Calu3 (cell line): ENCODE measurements around the gene SEBOX. TPM values are rescaled to one million over a fixed set of nuclear protein-coding genes. Genes with fewer than 3 reads are reported as not detected.

Experiments
- BruUV-seq: library from RNA; stranded (reverse); fragments of 400-500 nt; replicated peaks from 2 replicates; lab custom pipeline; 2021; lab: Mats Ljungman, UMichigan
- CTCF ChIA-PET: fragments of 300-600 bp; sonication (Branson Sonifier 250); formaldehyde crosslinking; loops from one replicate; lab custom pipeline; 2022; ENCODE audit warnings: antibody characterized with exemption; lab: Charles Lee
- DNase-seq: peaks from one replicate; pipeline ENCODE4 v3.0.0; 2022
- H3K27ac Mint-ChIP-seq: one replicate; pipeline ENCODE4 v1.8.0; 2022; ENCODE audit warnings: mixed read lengths; ENCODE audit not compliant: unreplicated experiment
- H3K27me3 Mint-ChIP-seq: one replicate; pipeline ENCODE4 v1.8.0; 2022; ENCODE audit warnings: mixed read lengths; ENCODE audit not compliant: unreplicated experiment
- H3K36me3 Mint-ChIP-seq: one replicate; pipeline ENCODE4 v1.8.0; 2022; ENCODE audit warnings: mild to moderate bottlenecking, moderate library complexity, mixed read lengths; ENCODE audit not compliant: insufficient read depth, unreplicated experiment
- H3K4me1 Mint-ChIP-seq: one replicate; pipeline ENCODE4 v1.8.0; 2022; ENCODE audit warnings: mild to moderate bottlenecking, low read depth, mixed read lengths; ENCODE audit not compliant: unreplicated experiment
- H3K4me3 Mint-ChIP-seq: one replicate; pipeline ENCODE4 v1.8.0; 2022; ENCODE audit warnings: mild to moderate bottlenecking, low read depth, moderate library complexity, mixed read lengths; ENCODE audit not compliant: unreplicated experiment
- H3K9me3 Mint-ChIP-seq: one replicate; pipeline ENCODE4 v1.8.0; 2022; ENCODE audit warnings: low read depth, mixed read lengths; ENCODE audit not compliant: unreplicated experiment
- intact Hi-C: fragments of 100-400 bp; cut with micrococcal nuclease; formaldehyde crosslinking; loops from one replicate; pipeline ENCODE4 v1.10.0; 2022; ENCODE audit not compliant: unreplicated experiment
- total RNA-seq: library from RNA; stranded (reverse); gene quantifications from 2 replicates; pipeline ENCODE4 v1.2.3, GENCODE V29; 2022
- TF ChIP-seq, protein P1 (sequence below): fragments of 200-600 bp; IDR thresholded peaks from one replicate; pipeline ENCODE4 v1.8.0; 2022; ENCODE audit warnings: antibody characterized with exemption; ENCODE audit not compliant: unreplicated experiment

The SEBOX gene
- total RNA-seq, 1 experiment from 2014 or later, result not detected

- no TSS peak for BruUV-seq
- intact Hi-C loops, result no loop called here
- CTCF ChIA-PET, result no interaction called here
- no peaks in the 10 kb centered on the region for H3K9me3 Mint-ChIP-seq
- H3K27ac Mint-ChIP-seq, result no peak overlapping the region
- no peaks in the 10 kb centered on the region for H3K4me1 Mint-ChIP-seq
- peaks cover 24% of the 10 kb centered on the region for H3K36me3 Mint-ChIP-seq
- H3K27me3 Mint-ChIP-seq, result no peaks in the 10 kb centered on the region
- no peak for DNase-seq
- no peak overlapping the region for H3K4me3 Mint-ChIP-seq
- TF ChIP-seq, protein P1, sequence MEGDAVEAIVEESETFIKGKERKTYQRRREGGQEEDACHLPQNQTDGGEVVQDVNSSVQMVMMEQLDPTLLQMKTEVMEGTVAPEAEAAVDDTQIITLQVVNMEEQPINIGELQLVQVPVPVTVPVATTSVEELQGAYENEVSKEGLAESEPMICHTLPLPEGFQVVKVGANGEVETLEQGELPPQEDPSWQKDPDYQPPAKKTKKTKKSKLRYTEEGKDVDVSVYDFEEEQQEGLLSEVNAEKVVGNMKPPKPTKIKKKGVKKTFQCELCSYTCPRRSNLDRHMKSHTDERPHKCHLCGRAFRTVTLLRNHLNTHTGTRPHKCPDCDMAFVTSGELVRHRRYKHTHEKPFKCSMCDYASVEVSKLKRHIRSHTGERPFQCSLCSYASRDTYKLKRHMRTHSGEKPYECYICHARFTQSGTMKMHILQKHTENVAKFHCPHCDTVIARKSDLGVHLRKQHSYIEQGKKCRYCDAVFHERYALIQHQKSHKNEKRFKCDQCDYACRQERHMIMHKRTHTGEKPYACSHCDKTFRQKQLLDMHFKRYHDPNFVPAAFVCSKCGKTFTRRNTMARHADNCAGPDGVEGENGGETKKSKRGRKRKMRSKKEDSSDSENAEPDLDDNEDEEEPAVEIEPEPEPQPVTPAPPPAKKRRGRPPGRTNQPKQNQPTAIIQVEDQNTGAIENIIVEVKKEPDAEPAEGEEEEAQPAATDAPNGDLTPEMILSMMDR, result no peak
Measured at GRCh38 chr17:28363186-28363585, 1.8 kb downstream of the SEBOX start.

- intact Hi-C loops, result no loop called here
- H3K4me1 Mint-ChIP-seq, result peaks cover 13% of the 10 kb centered on the region
- CTCF ChIA-PET, result interaction anchor here (1.7 to 2.6 kb wide), 3 partner anchors 11 to 59 kb away, joined by 4 to 10 read pairs (median 9); partner anchors contain the start of genes IFT20 and TNFAIP1
- peaks cover 38% of the 10 kb centered on the region for H3K36me3 Mint-ChIP-seq
- no peak for DNase-seq
- TF ChIP-seq, protein P1, result no peak
- peak overlapping the region; percentile 87 for H3K27ac Mint-ChIP-seq
- TSS peak; percentile 74 for BruUV-seq
- H3K27me3 Mint-ChIP-seq, result no peaks in the 10 kb centered on the region
- H3K9me3 Mint-ChIP-seq, result no peaks in the 10 kb centered on the region
- peak overlapping the region; percentile 91 for H3K4me3 Mint-ChIP-seq
Measured at GRCh38 chr17:28357901-28358197, 7.2 kb downstream of the SEBOX start.

DNA sequence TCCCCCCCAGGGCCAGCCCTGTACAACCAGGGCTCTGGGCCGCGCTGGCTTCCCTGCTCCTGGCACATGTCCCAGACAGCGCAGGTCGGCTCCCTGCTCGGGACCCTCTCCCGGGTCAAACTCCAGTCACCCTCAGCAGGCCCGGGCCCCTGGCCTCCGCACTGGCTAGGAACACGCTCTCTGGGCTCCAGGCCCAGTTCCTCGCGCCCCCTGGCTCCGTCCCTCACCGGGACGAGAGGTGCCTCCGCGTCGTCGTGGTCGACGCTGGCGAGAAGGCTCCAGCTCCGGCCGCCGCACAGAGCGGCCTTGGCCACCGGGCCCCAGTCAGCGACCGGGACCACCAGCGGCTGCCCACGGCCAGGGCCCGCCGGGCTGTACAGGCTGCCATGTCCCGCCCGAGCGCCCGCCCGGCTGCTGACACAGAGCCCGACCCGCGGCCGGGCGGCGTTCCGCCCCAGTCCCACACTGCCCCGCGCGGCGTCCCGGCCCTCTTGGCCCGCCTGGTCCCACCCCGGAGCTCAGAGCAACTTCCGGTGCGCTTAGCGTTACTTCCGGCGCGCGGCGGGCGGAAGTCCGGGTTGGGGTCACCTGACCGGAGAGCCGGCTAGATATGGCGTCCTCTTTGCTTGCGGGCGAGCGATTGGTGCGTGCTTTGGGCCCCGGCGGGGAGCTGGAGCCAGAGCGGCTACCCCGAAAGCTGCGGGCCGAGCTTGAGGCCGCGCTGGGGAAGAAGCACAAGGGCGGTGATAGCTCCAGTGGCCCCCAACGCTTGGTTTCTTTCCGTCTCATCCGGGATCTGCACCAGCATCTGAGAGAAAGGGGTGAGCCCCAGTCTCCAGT lies 7.7 kb downstream of the SEBOX start, which contains the start of gene POLDIP2:
POLDIP2 (minus strand) TSS at position 467 of the 840 bp plus-strand sequence; CDS start at position 388, 79 bp downstream.
- peak within 1 kb of the TSS; percentile 87 for H3K27ac Mint-ChIP-seq
- H3K9me3 Mint-ChIP-seq, result no peaks in the 10 kb centered on the region
- TF ChIP-seq, protein P1, result no peak
- no TSS peak for BruUV-seq
- peak; percentile 96 for DNase-seq
- intact Hi-C loops, result no loop called here
- CTCF ChIA-PET, result interaction anchor here (0.6 to 2.6 kb wide), 4 partner anchors 10 to 59 kb away, joined by 3 to 10 read pairs (median 6); partner anchors contain the start of genes IFT20 and TNFAIP1
- peaks cover 13% of the 10 kb centered on the region for H3K4me1 Mint-ChIP-seq
- peak within 1 kb of the TSS; percentile 91 for H3K4me3 Mint-ChIP-seq
- H3K36me3 Mint-ChIP-seq, result peaks cover 39% of the 10 kb centered on the region
- no peaks in the 10 kb centered on the region for H3K27me3 Mint-ChIP-seq

DNA sequence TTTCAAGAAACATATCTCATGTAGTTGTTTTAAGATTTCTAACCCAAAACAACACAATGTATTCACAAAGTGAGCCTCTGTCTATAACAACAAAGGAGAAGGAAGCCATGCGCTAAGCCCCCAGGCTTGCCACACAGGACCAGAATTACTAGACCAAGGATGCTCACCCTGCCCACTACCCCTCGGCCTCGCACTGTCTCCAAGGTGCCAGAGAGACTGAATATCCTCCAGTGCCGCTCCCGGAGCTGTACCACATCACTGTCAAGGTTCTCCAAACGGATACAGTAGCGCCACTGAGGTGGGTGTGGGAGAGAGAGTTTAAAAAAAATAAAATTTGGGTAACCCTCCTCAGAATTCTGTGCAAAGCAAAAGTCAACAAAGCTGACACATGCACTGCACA lies 14.7 kb downstream of the SEBOX start:
- H3K9me3 Mint-ChIP-seq, result no peaks in the 10 kb centered on the region
- no peak overlapping the region for H3K27ac Mint-ChIP-seq
- intact Hi-C loops, result no loop called here
- TF ChIP-seq, protein P1, result no peak
- H3K4me1 Mint-ChIP-seq, result peaks cover 21% of the 10 kb centered on the region
- H3K36me3 Mint-ChIP-seq, result peaks cover 48% of the 10 kb centered on the region
- CTCF ChIA-PET, result no interaction called here
- no peaks in the 10 kb centered on the region for H3K27me3 Mint-ChIP-seq
- no peak overlapping the region for H3K4me3 Mint-ChIP-seq
- DNase-seq, result no peak
- no TSS peak for BruUV-seq
